Measurements from ENCODE around the gene CALHM3. TPM values are rescaled to one million over a fixed set of nuclear protein-coding genes. Genes with fewer than 3 reads are reported as not detected.

The CALHM3 gene
- total RNA-seq, 6 donors from 2014 or later = 0.30 to 0.79 TPM; not detected in 4

DNA sequence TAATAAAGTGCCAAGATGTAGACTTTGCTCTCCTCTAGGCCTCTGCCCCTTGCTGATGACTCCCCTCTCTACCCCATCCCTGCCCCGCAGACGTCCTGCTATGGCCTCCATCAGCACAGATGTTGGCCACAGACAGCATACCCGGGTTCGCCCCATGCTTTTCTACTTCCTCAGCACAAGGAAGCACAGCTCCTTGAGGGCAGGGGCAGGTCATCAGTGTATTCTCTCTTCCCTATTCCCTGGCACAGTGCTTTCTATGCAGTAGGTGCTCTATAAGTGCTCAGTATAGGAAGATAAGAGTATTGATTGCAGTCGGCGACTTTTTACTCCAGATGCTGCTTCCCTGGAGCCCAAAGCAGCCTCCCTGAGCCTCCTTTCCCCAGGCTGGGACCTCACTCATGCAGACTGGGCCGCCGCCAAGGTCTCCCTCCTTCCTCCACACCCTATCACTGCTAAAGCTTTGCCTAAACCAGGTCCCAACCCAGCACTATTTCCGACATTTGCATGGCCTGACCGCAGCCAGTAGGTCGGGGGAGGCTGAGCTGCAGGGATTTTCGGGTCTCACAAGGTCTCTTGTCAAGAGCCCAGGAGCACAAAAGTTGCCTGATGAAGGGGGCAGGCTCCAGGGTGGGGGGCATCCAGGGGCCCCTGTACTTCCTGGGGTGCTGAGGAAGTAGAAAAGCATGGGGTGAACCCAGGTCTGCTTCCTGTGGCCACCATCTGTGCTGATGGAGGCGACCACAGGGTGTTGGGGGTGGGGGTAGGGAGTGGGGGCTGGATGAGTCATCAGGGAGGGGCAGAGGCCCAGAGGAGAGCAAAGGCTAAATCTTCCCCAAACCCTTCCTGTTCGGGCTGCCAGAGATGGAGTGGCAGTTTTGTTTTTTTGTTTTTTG lies 8.0 kb downstream of the CALHM3 start:
- TF ChIP-seq EP300 (IDR thresholded peaks at IDR 0.05) (no peak), POLR2A (IDR thresholded peaks at IDR 0.05) (peak in 1 of 4 donors; percentile 20), POLR2AphosphoS5 (IDR thresholded peaks at IDR 0.05) (no peak)
- TF ChIP-seq, protein P1, sequence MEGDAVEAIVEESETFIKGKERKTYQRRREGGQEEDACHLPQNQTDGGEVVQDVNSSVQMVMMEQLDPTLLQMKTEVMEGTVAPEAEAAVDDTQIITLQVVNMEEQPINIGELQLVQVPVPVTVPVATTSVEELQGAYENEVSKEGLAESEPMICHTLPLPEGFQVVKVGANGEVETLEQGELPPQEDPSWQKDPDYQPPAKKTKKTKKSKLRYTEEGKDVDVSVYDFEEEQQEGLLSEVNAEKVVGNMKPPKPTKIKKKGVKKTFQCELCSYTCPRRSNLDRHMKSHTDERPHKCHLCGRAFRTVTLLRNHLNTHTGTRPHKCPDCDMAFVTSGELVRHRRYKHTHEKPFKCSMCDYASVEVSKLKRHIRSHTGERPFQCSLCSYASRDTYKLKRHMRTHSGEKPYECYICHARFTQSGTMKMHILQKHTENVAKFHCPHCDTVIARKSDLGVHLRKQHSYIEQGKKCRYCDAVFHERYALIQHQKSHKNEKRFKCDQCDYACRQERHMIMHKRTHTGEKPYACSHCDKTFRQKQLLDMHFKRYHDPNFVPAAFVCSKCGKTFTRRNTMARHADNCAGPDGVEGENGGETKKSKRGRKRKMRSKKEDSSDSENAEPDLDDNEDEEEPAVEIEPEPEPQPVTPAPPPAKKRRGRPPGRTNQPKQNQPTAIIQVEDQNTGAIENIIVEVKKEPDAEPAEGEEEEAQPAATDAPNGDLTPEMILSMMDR (IDR thresholded peaks at IDR 0.05) = no peak
- Histone ChIP-seq H3K4me3 (no peak overlapping the region), H3K36me3 (no peaks in the 10 kb centered on the region), H3K27ac (peak overlapping the region; percentile 56 to 77 (median 60)), H3K9me3 (no peaks in the 10 kb centered on the region), H3K27me3 (no peaks in the 10 kb centered on the region), H3K4me1 (peaks cover 0 to 19% (median 10%) of the 10 kb centered on the region in 4 donors)
- WGBS, 2 donors = 54 to 70% methylated on average over 10 to 14 of the region's 14 CpGs
- ATAC-seq (ENCODE audit: low FRiP score in 2 of 2) = peak; percentile 76 to 90
- peak in 1 of 2 donors; percentile 65 for DNase-seq

DNA sequence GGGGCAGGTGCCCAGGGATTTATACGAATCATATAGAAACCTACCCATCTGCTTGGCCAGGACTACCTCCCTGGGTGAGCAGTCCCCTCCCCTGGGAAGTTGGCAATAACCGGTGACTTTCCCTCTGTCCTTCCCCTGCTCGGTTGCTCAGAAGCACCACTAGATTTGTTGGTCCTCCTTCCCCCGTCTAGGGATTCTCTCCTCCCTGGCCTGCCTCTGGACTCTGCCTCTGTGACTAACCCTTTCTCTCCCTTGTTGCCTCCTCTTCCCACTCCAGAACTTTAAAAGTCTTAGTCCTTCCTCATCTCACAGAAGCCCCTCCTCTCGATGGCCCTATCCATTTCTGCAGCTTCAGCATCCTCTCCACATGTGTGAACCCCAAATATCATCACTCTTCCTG lies 9.8 kb downstream of the CALHM3 start:
- Histone ChIP-seq H3K27ac (no peak overlapping the region), H3K4me3 (no peak overlapping the region), H3K9me3 (no peaks in the 10 kb centered on the region), H3K4me1 (peaks cover 0 to 19% (median 10%) of the 10 kb centered on the region in 4 donors), H3K27me3 (no peaks in the 10 kb centered on the region), H3K36me3 (no peaks in the 10 kb centered on the region)
- 49 to 57% methylated on average over 5 of the region's 5 CpGs for WGBS, 2 donors
- ATAC-seq (ENCODE audit: low FRiP score in 2 of 2) (no peak), DNase-seq (no peak)
- TF ChIP-seq POLR2A (IDR thresholded peaks at IDR 0.05) = no peak
- no peak for TF ChIP-seq EP300 (IDR thresholded peaks at IDR 0.05)
- TF ChIP-seq POLR2AphosphoS5 (IDR thresholded peaks at IDR 0.05) = no peak
- TF ChIP-seq, protein P1 (IDR thresholded peaks at IDR 0.05) = no peak

DNA sequence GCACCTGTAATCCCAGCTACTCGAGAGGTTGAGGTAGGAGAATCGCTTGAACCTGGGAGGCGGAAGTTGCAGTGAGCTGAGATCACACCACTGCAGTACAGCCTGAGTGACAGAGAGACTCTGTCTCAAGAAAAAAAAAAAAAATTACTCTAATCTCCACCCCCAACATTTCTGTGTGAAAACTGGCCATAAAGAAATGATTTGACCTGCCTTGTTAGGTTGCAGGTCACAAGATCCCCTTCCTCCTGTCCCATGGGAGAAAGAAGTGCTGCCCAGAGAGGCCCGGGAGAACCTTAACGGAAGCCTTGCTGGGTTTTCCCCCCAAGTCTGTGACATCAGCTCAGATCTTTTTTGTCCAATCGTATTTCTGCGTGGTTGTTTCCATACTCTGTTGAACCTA lies 11.6 kb downstream of the CALHM3 start:
- no peak overlapping the region for H3K27ac ChIP-seq
- ATAC-seq (ENCODE audit: low FRiP score in 2 of 2) (no peak), DNase-seq (no peak)
- H3K9me3 ChIP-seq = no peaks in the 10 kb centered on the region
- no peaks in the 10 kb centered on the region for H3K36me3 ChIP-seq
- WGBS, 2 donors = 88 to 90% methylated on average over 7 of the region's 7 CpGs
- no peak overlapping the region for H3K4me3 ChIP-seq
- TF ChIP-seq EP300 (IDR thresholded peaks at IDR 0.05) (no peak), POLR2A (IDR thresholded peaks at IDR 0.05) (no peak), POLR2AphosphoS5 (IDR thresholded peaks at IDR 0.05) (no peak)
- TF ChIP-seq, protein P1 (IDR thresholded peaks at IDR 0.05) = no peak
- no peaks in the 10 kb centered on the region for H3K27me3 ChIP-seq
- H3K4me1 ChIP-seq = peaks cover 0 to 19% (median 10%) of the 10 kb centered on the region in 4 donors

- H3K4me3 ChIP-seq = no peak overlapping the region
- DNase-seq (no peak), ATAC-seq (ENCODE audit: low FRiP score in 2 of 2) (no peak)
- peaks cover 0 to 12% (median 5%) of the 10 kb centered on the region in 4 donors for H3K4me1 ChIP-seq
- WGBS, 2 donors = 78 to 85% methylated on average over 3 of the region's 3 CpGs
- no peaks in the 10 kb centered on the region for H3K27me3 ChIP-seq
- H3K36me3 ChIP-seq = no peaks in the 10 kb centered on the region
- TF ChIP-seq EP300 (IDR thresholded peaks at IDR 0.05) (no peak), POLR2A (IDR thresholded peaks at IDR 0.05) (no peak)
- TF ChIP-seq, protein P1 (IDR thresholded peaks at IDR 0.05) = no peak
- no peaks in the 10 kb centered on the region for H3K9me3 ChIP-seq
- H3K27ac ChIP-seq = no peak overlapping the region
These were observed 12.3 kb downstream of the CALHM3 start for GRCh38 chr10:103466734-103467133.
